IPS-NIHi7 (cell line): ENCODE measurements around the gene PHLDA2.

ENCODE experiments used
- DNase-seq: peaks from one replicate; pipeline ENCODE4 v3.0.0; 2012; ENCODE audit warnings: mixed read lengths; ENCODE audit errors: extremely low spot score

PHLDA2 gene

GRCh38 chr11:2897048-2897447, 32.2 kb downstream of the PHLDA2 start:
- DNase-seq, result no peak

DNA sequence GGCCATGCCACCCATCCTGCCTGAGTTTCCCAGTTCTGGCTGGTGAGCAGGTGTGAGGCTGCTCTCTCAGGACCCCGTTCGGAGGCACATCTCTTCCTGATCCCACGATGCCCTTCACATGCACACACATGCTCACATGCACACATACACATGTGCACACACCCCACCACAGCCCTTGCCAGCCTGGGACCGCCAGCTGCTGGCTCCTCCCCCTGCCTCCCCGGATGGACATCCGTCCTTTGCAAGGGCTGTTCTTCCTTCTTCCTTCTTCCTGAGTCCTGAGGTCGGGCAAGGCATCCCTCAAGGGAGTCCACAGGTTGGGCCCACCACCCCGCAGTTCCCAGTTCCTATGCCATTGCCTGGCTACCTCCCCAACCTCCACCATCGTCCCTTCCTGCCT, 33.2 kb downstream of the PHLDA2 start:
- no peak for DNase-seq

DNA sequence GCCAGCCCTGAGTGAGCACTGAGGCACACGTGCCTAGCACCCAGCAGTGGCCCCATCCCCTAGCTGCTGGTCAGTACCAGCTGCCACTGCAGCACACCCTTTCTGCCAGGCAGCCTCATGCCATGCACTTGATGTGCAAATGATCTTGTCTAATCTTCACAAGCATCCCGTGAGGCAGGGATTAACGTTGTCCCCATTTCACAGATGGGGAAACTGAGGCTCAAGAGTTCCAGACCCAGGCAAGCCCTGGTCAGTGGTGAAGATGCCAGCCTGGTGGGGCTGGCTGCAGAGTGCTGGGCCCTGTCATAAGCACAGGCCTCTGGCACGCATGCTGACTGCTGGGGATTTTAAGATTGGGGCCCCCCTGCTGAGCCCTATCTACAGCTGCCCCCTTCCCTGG, 35.3 kb downstream of the PHLDA2 start:
- no peak for DNase-seq

DNA sequence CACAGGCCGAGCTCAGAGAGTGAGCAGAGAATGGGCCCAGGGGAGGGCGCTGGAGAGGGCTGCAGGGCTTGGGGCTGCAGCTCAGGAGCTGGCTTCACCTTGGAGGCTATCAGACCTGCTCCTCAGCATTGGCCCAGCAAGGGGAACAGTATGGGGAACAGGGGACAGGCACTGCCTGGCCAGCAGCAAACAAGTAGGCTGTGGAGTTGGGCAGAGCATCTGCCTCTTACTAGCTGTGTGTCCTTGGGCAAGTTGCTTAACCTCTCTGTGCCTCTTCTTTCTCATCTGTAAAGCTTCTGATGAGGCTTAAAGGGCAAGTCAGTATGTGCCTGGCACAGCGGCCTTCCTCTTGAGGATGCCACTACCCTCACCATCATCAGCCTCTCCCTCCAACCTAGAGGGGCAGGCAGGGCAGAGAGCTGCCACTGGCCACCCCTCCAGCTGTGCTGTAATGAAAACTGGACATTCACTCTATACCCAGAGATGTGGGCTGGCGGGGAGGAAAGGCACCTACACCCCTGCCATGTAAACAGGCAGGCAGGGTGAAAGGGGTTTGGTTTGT, 36.2 kb downstream of the PHLDA2 start:
- peak; percentile 69 for DNase-seq

DNA sequence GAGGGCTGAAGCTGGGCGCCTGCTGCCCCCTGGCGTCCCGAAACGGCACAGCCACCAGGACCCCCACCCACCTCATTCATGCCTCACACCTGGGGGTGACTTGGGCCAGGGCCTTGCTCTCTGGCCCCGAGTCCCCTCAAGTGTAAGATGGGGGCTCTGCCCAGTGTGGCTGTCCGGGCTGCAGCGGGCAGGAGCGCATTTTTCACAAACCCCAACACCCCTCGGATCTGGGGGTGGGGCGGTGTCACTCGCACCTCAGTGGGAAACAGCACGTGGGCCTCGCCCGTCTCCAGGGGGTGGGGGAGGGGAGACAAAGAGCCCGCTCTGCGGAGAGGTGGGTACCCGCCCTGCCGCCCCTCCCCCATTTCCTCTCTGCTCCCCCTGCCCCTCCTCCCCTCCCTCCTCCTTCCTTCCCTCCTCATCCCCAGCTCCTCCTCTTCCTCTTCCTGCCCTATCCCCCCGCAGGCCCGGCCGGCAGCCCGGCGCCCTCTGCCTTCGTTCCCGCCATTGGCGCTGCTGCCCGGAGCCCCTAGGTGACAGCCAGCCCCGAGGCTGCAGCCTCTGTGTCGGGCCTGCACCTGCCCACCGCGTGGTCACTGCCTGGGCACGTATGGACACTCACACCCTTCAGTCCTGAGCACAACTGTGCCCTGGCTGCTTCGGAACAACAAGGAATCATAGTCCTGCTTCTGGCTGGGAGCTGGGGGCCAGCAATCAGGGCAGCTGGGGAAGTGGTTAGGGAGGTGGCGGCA, 36.8 kb downstream of the PHLDA2 start:
- peak; percentile 87 for DNase-seq

- DNase-seq, result no peak
These were observed 37.6 kb downstream of the PHLDA2 start for GRCh38 chr11:2891326-2892214.

DNA sequence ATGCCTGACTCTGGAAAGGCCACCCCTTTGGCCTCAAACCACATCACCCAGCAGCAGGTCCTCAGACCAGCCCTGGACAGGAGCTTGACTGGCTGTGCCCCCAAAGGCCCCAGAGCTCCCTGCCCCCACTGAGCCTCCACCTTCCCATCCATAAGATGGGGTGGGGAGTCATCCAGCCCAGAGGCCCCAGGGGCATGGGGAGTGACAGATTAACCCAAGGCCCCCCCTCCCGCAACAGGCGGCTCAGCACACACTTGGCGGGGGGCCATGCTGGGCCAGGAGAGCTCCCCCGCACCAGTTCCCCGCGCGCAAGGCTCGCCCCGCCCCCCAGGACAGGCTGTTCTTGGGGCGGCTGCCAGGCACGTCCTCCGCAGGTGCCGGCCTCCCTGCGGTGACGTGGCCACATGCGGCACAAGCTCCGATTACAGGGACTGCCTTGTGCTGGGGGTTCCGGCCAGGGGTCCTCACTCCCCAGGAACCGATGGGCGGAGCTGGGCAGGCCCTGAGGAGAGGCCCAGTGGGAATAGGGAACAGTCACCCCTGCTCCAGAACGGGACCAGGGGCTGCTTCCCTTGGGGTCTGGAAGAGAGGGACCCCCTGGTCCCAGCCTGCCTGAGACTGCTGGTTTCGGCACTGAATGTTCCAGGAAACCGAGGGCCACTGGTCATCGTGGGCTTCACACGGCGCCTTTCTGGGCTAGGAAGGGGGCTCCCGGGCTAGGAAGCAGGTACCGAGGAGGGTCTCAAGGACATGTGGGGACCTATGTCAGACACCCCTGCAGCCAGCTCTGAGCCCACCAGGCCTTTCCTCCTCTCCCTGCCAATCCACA, 38.5 kb downstream of the PHLDA2 start:
- no peak for DNase-seq

DNA sequence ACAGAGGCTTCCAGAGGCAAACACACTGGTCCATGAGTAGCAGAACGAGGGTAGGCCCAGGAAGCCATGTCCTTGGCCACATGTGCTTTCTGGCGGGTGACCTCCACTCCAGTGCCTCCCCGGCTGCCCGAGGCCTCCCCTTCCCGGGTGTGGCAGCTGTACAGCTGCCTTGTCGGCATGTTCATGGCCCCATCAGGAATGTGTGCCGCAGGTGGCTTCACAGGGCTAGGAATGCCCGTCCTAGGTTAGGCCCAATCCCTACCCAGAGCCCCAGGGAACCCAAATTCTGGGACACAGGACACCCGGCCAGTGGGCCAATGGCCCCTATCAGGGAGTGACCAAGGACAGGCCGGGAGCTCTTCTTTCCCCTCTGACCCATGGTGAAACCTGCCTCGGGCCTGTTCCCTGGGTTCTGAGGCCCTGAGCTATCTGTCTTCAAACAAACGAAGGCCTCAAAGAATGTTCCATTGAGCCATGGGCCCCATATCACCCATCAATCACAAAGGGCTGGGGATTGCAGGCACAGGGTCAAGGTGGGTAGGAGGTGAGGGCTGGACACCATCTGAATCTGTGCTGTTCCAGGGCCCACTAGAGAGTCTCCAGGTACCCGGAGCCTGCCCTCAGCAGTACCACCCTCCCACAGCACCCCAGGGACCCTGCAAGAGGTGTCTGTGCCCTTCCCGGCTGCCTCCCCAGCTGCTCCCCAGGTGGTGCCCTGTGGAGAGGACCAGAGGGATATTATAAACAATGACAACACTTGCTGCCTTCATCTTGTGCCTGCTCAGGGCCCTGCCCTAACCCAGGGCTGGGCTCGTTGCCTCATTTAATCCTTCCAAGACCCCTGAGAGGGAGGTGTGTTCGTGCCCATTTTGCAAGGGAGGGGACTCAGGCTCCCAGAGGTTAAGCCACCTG, 39.6 kb downstream of the PHLDA2 start:
- DNase-seq, result no peak

GRCh38 chr11:2888266-2888968, 40.8 kb downstream of the PHLDA2 start:
- peak; percentile 75 for DNase-seq

- no peak for DNase-seq
These were observed 41.6 kb downstream of the PHLDA2 start for GRCh38 chr11:2887515-2888195.

DNA sequence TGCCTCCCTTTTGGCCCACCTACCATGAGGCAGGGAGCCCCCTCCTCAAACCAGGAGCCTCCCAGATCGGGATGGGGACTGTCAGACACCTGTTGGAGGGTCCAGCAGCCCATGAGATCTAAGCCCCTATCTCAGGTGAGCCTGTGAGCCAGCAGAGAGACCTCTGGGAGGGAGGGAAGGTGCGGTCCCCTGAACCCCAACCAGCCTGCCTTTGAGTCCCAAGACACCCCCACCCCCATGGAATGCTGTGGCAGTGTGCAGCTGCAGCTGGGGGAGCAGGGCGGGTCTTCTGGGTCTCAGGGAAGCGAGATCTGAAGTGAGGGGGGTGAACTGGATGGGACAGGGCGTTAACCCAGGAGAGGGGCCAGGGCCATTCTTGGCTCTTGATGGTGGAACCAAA, 42.3 kb downstream of the PHLDA2 start:
- no peak for DNase-seq

DNA sequence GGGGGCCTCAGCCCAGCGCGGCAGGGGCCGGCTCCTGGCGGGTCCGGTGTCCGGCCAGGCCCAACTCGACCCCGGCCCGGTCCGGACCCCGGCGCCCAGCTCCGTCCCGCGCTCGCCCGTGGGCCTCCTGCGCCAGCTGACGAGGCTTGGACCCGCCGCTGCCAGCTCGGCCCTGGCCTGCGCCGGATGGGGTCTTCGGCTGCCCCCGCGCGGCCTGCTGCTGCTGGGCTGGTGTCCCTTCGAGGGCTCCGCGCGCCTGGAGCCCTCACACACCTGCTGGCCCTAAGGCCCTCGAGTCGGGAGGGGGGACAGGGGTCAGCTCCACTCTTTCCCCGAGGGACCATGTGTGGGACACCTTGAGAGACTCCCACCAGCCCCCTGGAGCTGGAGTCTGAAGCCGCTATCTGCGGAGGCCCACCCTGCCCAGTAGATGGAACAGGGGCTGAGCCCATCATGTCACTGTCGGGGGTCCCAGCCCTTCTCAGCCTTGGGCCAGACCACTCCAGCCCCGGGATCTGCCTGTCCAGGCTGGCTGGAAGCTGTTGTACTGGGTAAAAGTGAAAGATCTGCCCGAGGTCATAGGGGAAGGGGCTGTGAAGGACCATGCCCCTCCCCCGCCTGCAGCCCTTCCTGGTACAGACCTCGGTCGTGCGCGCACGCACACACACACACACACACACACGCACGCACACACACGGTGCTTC, 42.9 kb downstream of the PHLDA2 start:
- peak; percentile 63 for DNase-seq

- DNase-seq, result peak; percentile 92
These were observed 43.5 kb downstream of the PHLDA2 start, which contains the start of gene CDKN1C for GRCh38 chr11:2885678-2886081. Gene CDKN1C, minus strand, starts transcription at chr11:2885775. Its CDS starts 319 bp downstream, at chr11:2885456.

GRCh38 chr11:2885017-2885677, 44.1 kb downstream of the PHLDA2 start:
- peak; percentile 69 for DNase-seq

- DNase-seq, result peak; percentile 42
These were observed 45.0 kb downstream of the PHLDA2 start for GRCh38 chr11:2883979-2884815.

- no peak for DNase-seq
These were observed 45.6 kb downstream of the PHLDA2 start for GRCh38 chr11:2883640-2883978.

DNA sequence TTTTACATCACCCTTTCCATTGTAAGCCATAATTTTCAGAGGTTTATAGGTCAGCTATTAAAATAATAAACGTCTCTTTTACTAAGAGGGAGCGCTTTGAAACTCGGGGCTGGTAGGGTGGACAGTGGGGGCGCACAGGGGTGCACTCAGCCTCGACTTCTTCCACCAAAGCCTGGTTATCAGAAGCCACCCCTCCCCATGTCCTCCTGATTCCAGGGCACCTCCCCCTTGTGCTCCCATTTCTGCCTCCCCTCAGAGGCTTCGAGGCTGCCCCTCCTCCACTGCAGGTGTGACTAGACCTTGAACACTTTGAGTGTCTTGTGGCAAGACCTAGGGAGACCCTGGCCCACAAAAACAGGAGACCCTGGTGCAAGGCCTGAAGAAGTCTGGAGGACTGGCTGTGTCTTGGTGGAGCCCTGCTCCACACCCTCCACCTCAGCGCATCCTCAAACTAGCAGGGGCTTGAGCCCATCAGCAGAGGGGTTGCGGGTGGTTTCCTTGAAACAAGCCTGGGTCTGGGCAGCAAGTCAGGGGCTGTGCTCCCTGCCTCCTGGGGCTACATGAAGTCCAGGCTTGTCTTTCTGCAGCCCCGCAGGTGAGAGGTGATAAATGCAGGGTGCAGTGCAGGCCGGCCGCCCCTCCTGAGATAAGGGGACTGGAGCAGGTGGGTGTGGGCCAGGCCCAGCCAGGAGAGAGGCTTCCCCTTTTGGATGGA, 46.7 kb downstream of the PHLDA2 start:
- no peak for DNase-seq
